Peyer's patch (tissue), 4 donors: ENCODE results near the gene WWC1. TPM values are rescaled to one million over a fixed set of nuclear protein-coding genes. Genes with fewer than 3 reads are reported as not detected.

Source experiments
- DNase-seq, 3 donors: peaks; one replicate each; pipeline ENCODE4 v3.0.0-alpha.2; 2017 to 2019
- H3K27ac ChIP-seq, 4 donors: fragments of 200-600 bp; sonication (generic); one replicate each; pipeline ENCODE4 v1.5.1; 2016 to 2019
- H3K27me3 ChIP-seq, 2 donors: fragments of 200-600 bp; sonication (generic); one replicate each; pipeline ENCODE4 v1.5.1; 2019
- H3K36me3 ChIP-seq, 3 donors: fragments of 200-600 bp; sonication (generic); one replicate each; pipeline ENCODE4 v1.5.1; 2016 to 2019
- H3K4me1 ChIP-seq, 4 donors: fragments of 200-600 bp; sonication (generic); one replicate each; pipeline ENCODE4 v1.5.1; 2016 to 2019
- H3K4me3 ChIP-seq, 4 donors: fragments of 200-600 bp; sonication (generic); 1 replicate in 3 of 4; 2 replicates in 1 of 4; pipeline ENCODE4 v1.5.1; 2016 to 2019; ENCODE audit warnings: mild to moderate bottlenecking in 1 of 4
- H3K9me3 ChIP-seq, 4 donors: fragments of 200-600 bp; sonication (generic); one replicate each; pipeline ENCODE4 v1.5.1; 2016 to 2019; ENCODE audit warnings: mild to moderate bottlenecking in 1 of 4
- POLR2A ChIP-seq, 2 donors: fragments of 450-650 bp; IDR thresholded peaks; one replicate each; pipeline ENCODE4 v1.5.1; 2017; ENCODE audit warnings: antibody characterized with exemption in 2 of 2, mild to moderate bottlenecking in 2 of 2, moderate library complexity in 2 of 2
- total RNA-seq, 4 donors: library from RNA; depleted of rRNA; stranded (reverse); fragments of >200 nt; gene quantifications; one replicate each; pipeline ENCODE4 v1.1.0, GENCODE V29; 2016
- TF ChIP-seq, protein P1 (sequence below), 6 experiments: fragments of 450-650 bp in 4 of 6; fragments of 200-600 bp in 2 of 6; sonication (generic) in 1 of 6; IDR thresholded peaks; one replicate each; pipeline ENCODE4 v1.5.1; 2017 to 2019; ENCODE audit warnings: antibody characterized with exemption in 6 of 6, mild to moderate bottlenecking in 3 of 6, moderate library complexity in 1 of 6

The WWC1 gene
- total RNA-seq, 4 donors from 2014 or later, result 47.0 to 63.2 (median 52.8) TPM

DNA sequence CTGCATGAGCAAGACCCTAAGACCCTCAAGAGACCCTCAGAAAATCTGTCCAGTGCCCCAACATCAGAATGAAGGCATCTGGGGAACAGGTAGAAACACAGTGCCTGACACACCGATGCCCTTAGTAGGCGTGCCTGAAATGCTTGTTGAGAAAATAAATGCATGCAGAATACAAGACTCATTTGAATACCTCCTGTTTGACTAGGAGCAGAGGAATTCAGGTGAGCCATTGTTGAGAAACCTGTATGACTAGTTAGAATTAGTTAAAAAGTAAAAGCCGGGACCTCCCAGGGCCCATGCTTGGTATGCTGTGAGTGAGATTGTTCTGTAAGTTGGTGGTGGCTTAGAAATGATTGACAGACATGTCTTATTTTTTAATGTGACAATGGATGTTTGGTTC, 55.0 kb downstream of the WWC1 start:
- DNase-seq, result no peak
- TF ChIP-seq POLR2A (IDR thresholded peaks at IDR 0.05), result no peak
- TF ChIP-seq, protein P1, sequence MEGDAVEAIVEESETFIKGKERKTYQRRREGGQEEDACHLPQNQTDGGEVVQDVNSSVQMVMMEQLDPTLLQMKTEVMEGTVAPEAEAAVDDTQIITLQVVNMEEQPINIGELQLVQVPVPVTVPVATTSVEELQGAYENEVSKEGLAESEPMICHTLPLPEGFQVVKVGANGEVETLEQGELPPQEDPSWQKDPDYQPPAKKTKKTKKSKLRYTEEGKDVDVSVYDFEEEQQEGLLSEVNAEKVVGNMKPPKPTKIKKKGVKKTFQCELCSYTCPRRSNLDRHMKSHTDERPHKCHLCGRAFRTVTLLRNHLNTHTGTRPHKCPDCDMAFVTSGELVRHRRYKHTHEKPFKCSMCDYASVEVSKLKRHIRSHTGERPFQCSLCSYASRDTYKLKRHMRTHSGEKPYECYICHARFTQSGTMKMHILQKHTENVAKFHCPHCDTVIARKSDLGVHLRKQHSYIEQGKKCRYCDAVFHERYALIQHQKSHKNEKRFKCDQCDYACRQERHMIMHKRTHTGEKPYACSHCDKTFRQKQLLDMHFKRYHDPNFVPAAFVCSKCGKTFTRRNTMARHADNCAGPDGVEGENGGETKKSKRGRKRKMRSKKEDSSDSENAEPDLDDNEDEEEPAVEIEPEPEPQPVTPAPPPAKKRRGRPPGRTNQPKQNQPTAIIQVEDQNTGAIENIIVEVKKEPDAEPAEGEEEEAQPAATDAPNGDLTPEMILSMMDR (IDR thresholded peaks at IDR 0.05), result no peak
- Histone ChIP-seq H3K9me3 (no peaks in the 10 kb centered on the region), H3K36me3 (no peaks in the 10 kb centered on the region), H3K4me1 (peaks cover 0 to 8% (median 0%) of the 10 kb centered on the region in 4 donors), H3K27ac (no peak overlapping the region), H3K4me3 (no peak overlapping the region), H3K27me3 (no peaks in the 10 kb centered on the region)

- no peak for TF ChIP-seq POLR2A (IDR thresholded peaks at IDR 0.05)
- TF ChIP-seq, protein P1 (IDR thresholded peaks at IDR 0.05), result no peak
- H3K27ac ChIP-seq, result no peak overlapping the region
- no peak overlapping the region for H3K4me3 ChIP-seq
- no peaks in the 10 kb centered on the region for H3K36me3 ChIP-seq
- H3K27me3 ChIP-seq, result no peaks in the 10 kb centered on the region
- H3K4me1 ChIP-seq, result peaks cover 0 to 8% (median 0%) of the 10 kb centered on the region in 4 donors
- no peaks in the 10 kb centered on the region for H3K9me3 ChIP-seq
- no peak for DNase-seq
These were observed 56.1 kb downstream of the WWC1 start for GRCh38 chr5:168347368-168348083.

DNA sequence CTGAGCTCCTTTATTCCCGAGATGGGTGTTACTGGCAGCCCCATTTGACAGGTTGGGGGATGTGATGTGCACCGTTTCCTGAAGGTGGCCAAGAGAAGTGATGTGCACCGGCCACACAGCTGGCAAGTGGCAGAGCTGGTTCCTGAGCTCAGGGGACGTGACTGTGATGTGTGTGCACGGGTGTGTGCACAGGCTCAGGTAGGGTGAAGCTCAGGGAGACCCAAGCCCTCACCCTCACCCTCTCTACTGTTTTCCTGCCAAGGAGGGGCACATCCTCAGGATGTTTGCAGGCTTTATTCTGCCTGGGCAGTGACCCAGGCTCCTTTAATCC, 56.6 kb downstream of the WWC1 start:
- Histone ChIP-seq H3K4me3 (no peak overlapping the region), H3K27me3 (no peaks in the 10 kb centered on the region), H3K36me3 (no peaks in the 10 kb centered on the region), H3K9me3 (no peaks in the 10 kb centered on the region), H3K4me1 (peaks cover 0 to 5% (median 0%) of the 10 kb centered on the region in 4 donors), H3K27ac (no peak overlapping the region)
- no peak for TF ChIP-seq POLR2A (IDR thresholded peaks at IDR 0.05)
- TF ChIP-seq, protein P1 (IDR thresholded peaks at IDR 0.05), result no peak
- no peak for DNase-seq

GRCh38 chr5:168350315-168350714, 58.9 kb downstream of the WWC1 start:
- TF ChIP-seq, protein P1 (IDR thresholded peaks at IDR 0.05), result no peak
- TF ChIP-seq POLR2A (IDR thresholded peaks at IDR 0.05), result no peak
- Histone ChIP-seq H3K27me3 (no peaks in the 10 kb centered on the region), H3K36me3 (no peaks in the 10 kb centered on the region), H3K4me3 (no peak overlapping the region), H3K4me1 (no peaks in the 10 kb centered on the region), H3K27ac (no peak overlapping the region), H3K9me3 (no peaks in the 10 kb centered on the region)
- no peak for DNase-seq

- no peaks in the 10 kb centered on the region for H3K9me3 ChIP-seq
These were observed 61.9 kb downstream of the WWC1 start for GRCh38 chr5:168353216-168353957.

More at GRCh38 chr5:168353216-168353957, 61.9 kb downstream of the WWC1 start:
- no peak overlapping the region for H3K27ac ChIP-seq
- DNase-seq, result no peak
- no peak overlapping the region for H3K4me3 ChIP-seq
- no peaks in the 10 kb centered on the region for H3K4me1 ChIP-seq
- no peaks in the 10 kb centered on the region for H3K27me3 ChIP-seq
- no peak for TF ChIP-seq POLR2A (IDR thresholded peaks at IDR 0.05)
- TF ChIP-seq, protein P1 (IDR thresholded peaks at IDR 0.05), result no peak
- no peaks in the 10 kb centered on the region for H3K36me3 ChIP-seq
